K562 (cell line): ENCODE results near the gene SLC26A8.

Experiments
- ETV6 ChIP-seq, 3 experiments: fragments of 150-350 bp in 1 of 3; sonication (generic) in 1 of 3; formaldehyde crosslinking in 1 of 3; IDR thresholded peaks; 2 replicates each; pipeline versions ENCODE4 v1.6.1 to v1.8.0; 2014 to 2022; ENCODE audit warnings: borderline replicate concordance in 2 of 3, low read depth in 2 of 3, antibody characterized with exemption in 1 of 3, low read length in 1 of 3, mild to moderate bottlenecking in 1 of 3, missing genetic modification reagents in 1 of 3
- POLR2AphosphoS5 ChIP-seq: IDR thresholded peaks from 2 replicates; pipeline ENCODE4 v1.6.1; 2011; ENCODE audit warnings: mild to moderate bottlenecking, low read depth, low read length, moderate library complexity; ENCODE audit not compliant: control insufficient read depth, insufficient read depth
- RBFOX2 ChIP-seq: fragments of 200-400 bp; formaldehyde crosslinking; IDR thresholded peaks from 2 replicates; pipeline ENCODE4 v1.6.1; 2017; ENCODE audit warnings: low read depth, mild to moderate bottlenecking, low read length, moderate library complexity
- SREBF2 ChIP-seq: sonication (generic); formaldehyde crosslinking; IDR thresholded peaks from 2 replicates; pipeline ENCODE4 v1.4.0; 2020; ENCODE audit warnings: mild to moderate bottlenecking, missing genetic modification reagents
- TF ChIP-seq, protein P1 (sequence below), 3 experiments: IDR thresholded peaks in 2 of 3; conservative IDR thresholded peaks in 1 of 3; 2 replicates each; pipeline ENCODE4 v1.5.1; 2011 to 2012; ENCODE audit warnings: low read length in 3 of 3, mild to moderate bottlenecking in 3 of 3, control low read depth in 2 of 3, improper control_type of control experiment in 1 of 3, inconsistent platforms in 1 of 3, low read depth in 1 of 3, mixed read lengths in 1 of 3, moderate library complexity in 1 of 3; ENCODE audit not compliant: insufficient read depth in 2 of 3
- TF ChIP-seq, protein P2 (sequence below), 2 experiments: fragments of 450-650 bp; formaldehyde crosslinking in 1 of 2; IDR thresholded peaks; 2 replicates each; pipeline versions ENCODE4 v1.4.0 to v1.6.1; 2014 to 2020; ENCODE audit warnings: mild to moderate bottlenecking in 2 of 2, borderline replicate concordance in 1 of 2, low read depth in 1 of 2
- TF ChIP-seq, protein P3 (sequence below): sonication (generic); formaldehyde crosslinking; IDR thresholded peaks from 2 replicates; pipeline ENCODE4 v1.8.1; 2023; ENCODE audit warnings: mild to moderate bottlenecking, missing genetic modification reagents, moderate library complexity
- TF ChIP-seq, protein P4 (sequence below), 2 experiments: fragments of 450-650 bp in 1 of 2; IDR thresholded peaks; 2 replicates each; pipeline ENCODE4 v1.6.1; 2011 to 2017; ENCODE audit warnings: low read depth in 2 of 2, antibody characterized with exemption in 1 of 2, borderline replicate concordance in 1 of 2, low read length in 1 of 2, mild to moderate bottlenecking in 1 of 2, mixed read lengths in 1 of 2; ENCODE audit not compliant: control insufficient read depth in 1 of 2

DNA sequence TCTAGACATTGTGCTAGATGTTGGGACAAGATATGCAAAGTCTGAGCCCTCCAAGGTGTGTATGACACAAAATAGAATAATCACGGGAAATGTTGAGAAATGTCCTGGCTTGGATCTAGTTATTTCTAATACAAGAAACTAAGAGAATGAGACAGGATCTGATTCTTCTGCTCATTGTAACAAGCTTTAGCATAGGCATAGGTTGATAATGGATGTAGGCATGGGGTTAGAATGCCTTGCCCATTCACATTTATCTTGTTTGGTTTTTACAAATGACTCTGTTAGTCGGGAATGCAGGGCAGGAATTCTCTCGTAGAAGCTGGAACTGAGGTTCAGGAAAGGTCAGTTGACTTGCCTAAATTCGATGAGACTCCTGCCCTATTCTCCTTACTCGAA, 1.5 kb upstream of the SLC26A8 start:
- TF ChIP-seq, protein P1, sequence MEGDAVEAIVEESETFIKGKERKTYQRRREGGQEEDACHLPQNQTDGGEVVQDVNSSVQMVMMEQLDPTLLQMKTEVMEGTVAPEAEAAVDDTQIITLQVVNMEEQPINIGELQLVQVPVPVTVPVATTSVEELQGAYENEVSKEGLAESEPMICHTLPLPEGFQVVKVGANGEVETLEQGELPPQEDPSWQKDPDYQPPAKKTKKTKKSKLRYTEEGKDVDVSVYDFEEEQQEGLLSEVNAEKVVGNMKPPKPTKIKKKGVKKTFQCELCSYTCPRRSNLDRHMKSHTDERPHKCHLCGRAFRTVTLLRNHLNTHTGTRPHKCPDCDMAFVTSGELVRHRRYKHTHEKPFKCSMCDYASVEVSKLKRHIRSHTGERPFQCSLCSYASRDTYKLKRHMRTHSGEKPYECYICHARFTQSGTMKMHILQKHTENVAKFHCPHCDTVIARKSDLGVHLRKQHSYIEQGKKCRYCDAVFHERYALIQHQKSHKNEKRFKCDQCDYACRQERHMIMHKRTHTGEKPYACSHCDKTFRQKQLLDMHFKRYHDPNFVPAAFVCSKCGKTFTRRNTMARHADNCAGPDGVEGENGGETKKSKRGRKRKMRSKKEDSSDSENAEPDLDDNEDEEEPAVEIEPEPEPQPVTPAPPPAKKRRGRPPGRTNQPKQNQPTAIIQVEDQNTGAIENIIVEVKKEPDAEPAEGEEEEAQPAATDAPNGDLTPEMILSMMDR (IDR thresholded peaks at IDR 0.05 in 2 of 3, conservative IDR thresholded peaks at IDR 0.05 in 1 of 3; ENCODE audit: insufficient read depth in 2 of 3, low read depth in 1 of 3, low read length in 3 of 3), result no peak
- TF ChIP-seq, protein P2, sequence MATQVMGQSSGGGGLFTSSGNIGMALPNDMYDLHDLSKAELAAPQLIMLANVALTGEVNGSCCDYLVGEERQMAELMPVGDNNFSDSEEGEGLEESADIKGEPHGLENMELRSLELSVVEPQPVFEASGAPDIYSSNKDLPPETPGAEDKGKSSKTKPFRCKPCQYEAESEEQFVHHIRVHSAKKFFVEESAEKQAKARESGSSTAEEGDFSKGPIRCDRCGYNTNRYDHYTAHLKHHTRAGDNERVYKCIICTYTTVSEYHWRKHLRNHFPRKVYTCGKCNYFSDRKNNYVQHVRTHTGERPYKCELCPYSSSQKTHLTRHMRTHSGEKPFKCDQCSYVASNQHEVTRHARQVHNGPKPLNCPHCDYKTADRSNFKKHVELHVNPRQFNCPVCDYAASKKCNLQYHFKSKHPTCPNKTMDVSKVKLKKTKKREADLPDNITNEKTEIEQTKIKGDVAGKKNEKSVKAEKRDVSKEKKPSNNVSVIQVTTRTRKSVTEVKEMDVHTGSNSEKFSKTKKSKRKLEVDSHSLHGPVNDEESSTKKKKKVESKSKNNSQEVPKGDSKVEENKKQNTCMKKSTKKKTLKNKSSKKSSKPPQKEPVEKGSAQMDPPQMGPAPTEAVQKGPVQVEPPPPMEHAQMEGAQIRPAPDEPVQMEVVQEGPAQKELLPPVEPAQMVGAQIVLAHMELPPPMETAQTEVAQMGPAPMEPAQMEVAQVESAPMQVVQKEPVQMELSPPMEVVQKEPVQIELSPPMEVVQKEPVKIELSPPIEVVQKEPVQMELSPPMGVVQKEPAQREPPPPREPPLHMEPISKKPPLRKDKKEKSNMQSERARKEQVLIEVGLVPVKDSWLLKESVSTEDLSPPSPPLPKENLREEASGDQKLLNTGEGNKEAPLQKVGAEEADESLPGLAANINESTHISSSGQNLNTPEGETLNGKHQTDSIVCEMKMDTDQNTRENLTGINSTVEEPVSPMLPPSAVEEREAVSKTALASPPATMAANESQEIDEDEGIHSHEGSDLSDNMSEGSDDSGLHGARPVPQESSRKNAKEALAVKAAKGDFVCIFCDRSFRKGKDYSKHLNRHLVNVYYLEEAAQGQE (IDR thresholded peaks at IDR 0.05; ENCODE audit: borderline replicate concordance), result no peak
- TF ChIP-seq, protein P2 (CRISPR knock-in tag; IDR thresholded peaks at IDR 0.05; ENCODE audit: low read depth), result no peak
- TF ChIP-seq, protein P3, sequence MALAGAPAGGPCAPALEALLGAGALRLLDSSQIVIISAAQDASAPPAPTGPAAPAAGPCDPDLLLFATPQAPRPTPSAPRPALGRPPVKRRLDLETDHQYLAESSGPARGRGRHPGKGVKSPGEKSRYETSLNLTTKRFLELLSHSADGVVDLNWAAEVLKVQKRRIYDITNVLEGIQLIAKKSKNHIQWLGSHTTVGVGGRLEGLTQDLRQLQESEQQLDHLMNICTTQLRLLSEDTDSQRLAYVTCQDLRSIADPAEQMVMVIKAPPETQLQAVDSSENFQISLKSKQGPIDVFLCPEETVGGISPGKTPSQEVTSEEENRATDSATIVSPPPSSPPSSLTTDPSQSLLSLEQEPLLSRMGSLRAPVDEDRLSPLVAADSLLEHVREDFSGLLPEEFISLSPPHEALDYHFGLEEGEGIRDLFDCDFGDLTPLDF (CRISPR knock-in tag), result no peak
- no peak for TF ChIP-seq RBFOX2
- no peak for TF ChIP-seq SREBF2 (CRISPR knock-in tag)
- TF ChIP-seq, protein P4, sequence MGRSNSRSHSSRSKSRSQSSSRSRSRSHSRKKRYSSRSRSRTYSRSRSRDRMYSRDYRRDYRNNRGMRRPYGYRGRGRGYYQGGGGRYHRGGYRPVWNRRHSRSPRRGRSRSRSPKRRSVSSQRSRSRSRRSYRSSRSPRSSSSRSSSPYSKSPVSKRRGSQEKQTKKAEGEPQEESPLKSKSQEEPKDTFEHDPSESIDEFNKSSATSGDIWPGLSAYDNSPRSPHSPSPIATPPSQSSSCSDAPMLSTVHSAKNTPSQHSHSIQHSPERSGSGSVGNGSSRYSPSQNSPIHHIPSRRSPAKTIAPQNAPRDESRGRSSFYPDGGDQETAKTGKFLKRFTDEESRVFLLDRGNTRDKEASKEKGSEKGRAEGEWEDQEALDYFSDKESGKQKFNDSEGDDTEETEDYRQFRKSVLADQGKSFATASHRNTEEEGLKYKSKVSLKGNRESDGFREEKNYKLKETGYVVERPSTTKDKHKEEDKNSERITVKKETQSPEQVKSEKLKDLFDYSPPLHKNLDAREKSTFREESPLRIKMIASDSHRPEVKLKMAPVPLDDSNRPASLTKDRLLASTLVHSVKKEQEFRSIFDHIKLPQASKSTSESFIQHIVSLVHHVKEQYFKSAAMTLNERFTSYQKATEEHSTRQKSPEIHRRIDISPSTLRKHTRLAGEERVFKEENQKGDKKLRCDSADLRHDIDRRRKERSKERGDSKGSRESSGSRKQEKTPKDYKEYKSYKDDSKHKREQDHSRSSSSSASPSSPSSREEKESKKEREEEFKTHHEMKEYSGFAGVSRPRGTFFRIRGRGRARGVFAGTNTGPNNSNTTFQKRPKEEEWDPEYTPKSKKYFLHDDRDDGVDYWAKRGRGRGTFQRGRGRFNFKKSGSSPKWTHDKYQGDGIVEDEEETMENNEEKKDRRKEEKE (IDR thresholded peaks at IDR 0.05; ENCODE audit: borderline replicate concordance in 1 of 2, control insufficient read depth in 1 of 2, low read depth in 2 of 2, low read length in 1 of 2), result no peak
- TF ChIP-seq ETV6 (IDR thresholded peaks at IDR 0.05; ENCODE audit: borderline replicate concordance in 1 of 2, low read depth in 2 of 2, low read length in 1 of 2), result no peak
- no peak for TF ChIP-seq ETV6 (CRISPR knock-in tag; IDR thresholded peaks at IDR 0.05; ENCODE audit: borderline replicate concordance)
- no peak for TF ChIP-seq POLR2AphosphoS5
